Measurements from ENCODE around the gene MUC16. TPM values are rescaled to one million over a fixed set of nuclear protein-coding genes. Genes with fewer than 3 reads are reported as not detected.

MUC16 gene
- total and polyA plus RNA-seq, 2 donors (not counting 1 experiment from before 2014, with no cell fraction given) = 0.91 to 1.1 TPM

DNA sequence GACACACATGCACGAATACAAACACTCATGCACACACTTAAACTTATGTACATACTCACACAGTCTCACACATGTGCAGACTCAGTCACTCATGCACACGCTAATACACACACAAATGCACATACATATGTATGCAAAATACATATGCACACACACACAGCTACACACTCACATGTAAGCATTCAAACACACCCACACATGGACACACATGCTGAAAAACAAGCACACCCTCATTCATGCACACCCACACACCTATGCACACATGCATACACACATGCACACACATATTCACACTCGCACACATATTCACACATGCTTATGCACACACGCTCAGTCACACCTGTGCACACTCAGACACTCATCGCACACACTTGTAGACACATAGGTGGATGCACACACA is 9.3 kb downstream of the MUC16 start:
- TF ChIP-seq, protein P1, sequence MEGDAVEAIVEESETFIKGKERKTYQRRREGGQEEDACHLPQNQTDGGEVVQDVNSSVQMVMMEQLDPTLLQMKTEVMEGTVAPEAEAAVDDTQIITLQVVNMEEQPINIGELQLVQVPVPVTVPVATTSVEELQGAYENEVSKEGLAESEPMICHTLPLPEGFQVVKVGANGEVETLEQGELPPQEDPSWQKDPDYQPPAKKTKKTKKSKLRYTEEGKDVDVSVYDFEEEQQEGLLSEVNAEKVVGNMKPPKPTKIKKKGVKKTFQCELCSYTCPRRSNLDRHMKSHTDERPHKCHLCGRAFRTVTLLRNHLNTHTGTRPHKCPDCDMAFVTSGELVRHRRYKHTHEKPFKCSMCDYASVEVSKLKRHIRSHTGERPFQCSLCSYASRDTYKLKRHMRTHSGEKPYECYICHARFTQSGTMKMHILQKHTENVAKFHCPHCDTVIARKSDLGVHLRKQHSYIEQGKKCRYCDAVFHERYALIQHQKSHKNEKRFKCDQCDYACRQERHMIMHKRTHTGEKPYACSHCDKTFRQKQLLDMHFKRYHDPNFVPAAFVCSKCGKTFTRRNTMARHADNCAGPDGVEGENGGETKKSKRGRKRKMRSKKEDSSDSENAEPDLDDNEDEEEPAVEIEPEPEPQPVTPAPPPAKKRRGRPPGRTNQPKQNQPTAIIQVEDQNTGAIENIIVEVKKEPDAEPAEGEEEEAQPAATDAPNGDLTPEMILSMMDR (IDR thresholded peaks at IDR 0.05) = no peak
- no peak for TF ChIP-seq EZH2 (IDR thresholded peaks at IDR 0.05; ENCODE audit: borderline replicate concordance, insufficient read depth, low read depth, low read length, poor library complexity, severe bottlenecking)
- Histone ChIP-seq H3K79me2 (ENCODE audit: control insufficient read depth, insufficient read depth, low read length) (no peaks in the 10 kb centered on the region), H3K36me3 (replicated peaks in 1 of 2; ENCODE audit: control extremely low read depth in 1 of 2, control insufficient read depth in 1 of 2, extremely low read depth in 1 of 2, insufficient read depth in 2 of 2, low read length in 1 of 2) (no peaks in the 10 kb centered on the region), H3K4me1 (ENCODE audit: control insufficient read depth in 2 of 2, insufficient read depth in 2 of 2, low read length in 2 of 2) (no peaks in the 10 kb centered on the region), H3K27me3 (replicated peaks in 1 of 4; ENCODE audit: control extremely low read depth in 1 of 4, control insufficient read depth in 3 of 4, insufficient read depth in 4 of 4, low read length in 3 of 4) (no peaks in the 10 kb centered on the region), H2AFZ (ENCODE audit: insufficient read depth, low read depth, low read length, poor library complexity, severe bottlenecking) (no peak overlapping the region), H3K9me3 (ENCODE audit: control extremely low read depth in 1 of 3, control insufficient read depth in 2 of 3, insufficient read depth in 1 of 3, low read length in 2 of 3) (peaks cover 0 to 13% (median 0%) of the 10 kb centered on the region in 3 donors), H3K4me2 (replicated peaks; ENCODE audit: low read depth, low read length, poor library complexity, severe bottlenecking) (no peak overlapping the region), H3K27ac (ENCODE audit: low read length in 2 of 2) (no peak overlapping the region), H3K4me3 (ENCODE audit: control extremely low read depth in 1 of 5, extremely low read depth in 1 of 5, insufficient read depth in 1 of 5, low read depth in 2 of 5, low read length in 4 of 5) (no peak overlapping the region), H4K20me1 (ENCODE audit: control insufficient read depth, insufficient read depth, low read length, poor library complexity, severe bottlenecking) (no peaks in the 10 kb centered on the region), H3K9ac (ENCODE audit: low read length) (no peak overlapping the region)
- DNase-seq (no peak), ATAC-seq (ENCODE audit: low read depth) (no peak)
- 94% methylated on average over 5 of the region's 5 CpGs for WGBS (ENCODE audit: insufficient coverage)
- Mint-ChIP-seq H3K27ac (no peak overlapping the region), H3K27me3 (peaks cover 4% of the 10 kb centered on the region), H3K9me3 (ENCODE audit: insufficient read depth) (peaks cover 4% of the 10 kb centered on the region), H3K4me1 (no peaks in the 10 kb centered on the region), H3K4me3 (no peak overlapping the region)
- intact Hi-C loops (cut with micrococcal nuclease) = no loop called here
- POLR2A ChIA-PET = no interaction called here
- CTCF ChIA-PET = no interaction called here

DNA sequence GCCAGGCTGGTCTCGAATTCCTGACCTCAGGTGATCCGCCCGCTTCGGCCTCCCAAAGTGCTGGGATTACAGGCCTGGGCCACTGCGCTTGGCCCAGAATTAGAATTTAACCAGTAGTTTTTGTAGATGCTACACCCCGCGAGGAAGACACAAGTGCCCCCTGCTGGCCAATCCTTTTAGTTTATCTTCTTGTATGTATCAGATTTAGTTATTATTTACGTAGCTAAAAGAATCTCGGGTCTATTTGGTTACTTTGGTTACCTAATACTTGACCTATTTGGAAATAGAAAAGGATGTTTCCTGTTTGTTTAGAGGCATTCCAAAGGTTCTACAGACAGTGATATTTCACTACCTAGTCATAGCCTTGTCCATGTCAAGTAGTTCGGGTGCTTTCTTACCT is 22.0 kb downstream of the MUC16 start:
- H2AFZ ChIP-seq (ENCODE audit: insufficient read depth, low read depth, low read length, poor library complexity, severe bottlenecking) = no peak overlapping the region
- H3K9me3 Mint-ChIP-seq (ENCODE audit: insufficient read depth) = no peaks in the 10 kb centered on the region
- H3K27ac Mint-ChIP-seq = no peak overlapping the region
- 92% methylated on average over 6 of the region's 10 CpGs for WGBS (ENCODE audit: insufficient coverage)
- no peak for ATAC-seq (ENCODE audit: low read depth)
- H3K27me3 Mint-ChIP-seq = no peaks in the 10 kb centered on the region
- H4K20me1 ChIP-seq (ENCODE audit: control insufficient read depth, insufficient read depth, low read length, poor library complexity, severe bottlenecking) = no peaks in the 10 kb centered on the region
- H3K4me2 ChIP-seq (replicated peaks; ENCODE audit: low read depth, low read length, poor library complexity, severe bottlenecking) = no peak overlapping the region
- no peak for DNase-seq
- H3K36me3 ChIP-seq (replicated peaks in 1 of 2; ENCODE audit: control extremely low read depth in 1 of 2, control insufficient read depth in 1 of 2, extremely low read depth in 1 of 2, insufficient read depth in 2 of 2, low read length in 1 of 2) = no peaks in the 10 kb centered on the region
- H3K4me3 ChIP-seq (ENCODE audit: control extremely low read depth in 1 of 5, extremely low read depth in 1 of 5, insufficient read depth in 1 of 5, low read depth in 2 of 5, low read length in 4 of 5) = no peak overlapping the region
- ChIA-PET CTCF (no interaction called here), POLR2A (no interaction called here)
- H3K4me3 Mint-ChIP-seq = no peak overlapping the region
- H3K4me1 Mint-ChIP-seq = no peaks in the 10 kb centered on the region
- no peaks in the 10 kb centered on the region for H3K4me1 ChIP-seq (ENCODE audit: control insufficient read depth in 2 of 2, insufficient read depth in 2 of 2, low read length in 2 of 2)
- H3K9ac ChIP-seq (ENCODE audit: low read length) = no peak overlapping the region
- no peaks in the 10 kb centered on the region for H3K79me2 ChIP-seq (ENCODE audit: control insufficient read depth, insufficient read depth, low read length)
- TF ChIP-seq, protein P1 (IDR thresholded peaks at IDR 0.05) = no peak
- TF ChIP-seq EZH2 (IDR thresholded peaks at IDR 0.05; ENCODE audit: borderline replicate concordance, insufficient read depth, low read depth, low read length, poor library complexity, severe bottlenecking) = no peak
- H3K27me3 ChIP-seq (replicated peaks in 1 of 4; ENCODE audit: control extremely low read depth in 1 of 4, control insufficient read depth in 3 of 4, insufficient read depth in 4 of 4, low read length in 3 of 4) = no peaks in the 10 kb centered on the region
- intact Hi-C loops (cut with micrococcal nuclease) = no loop called here
- H3K27ac ChIP-seq (ENCODE audit: low read length in 2 of 2) = no peak overlapping the region
- peaks cover 0 to 13% (median 0%) of the 10 kb centered on the region in 3 donors for H3K9me3 ChIP-seq (ENCODE audit: control extremely low read depth in 1 of 3, control insufficient read depth in 2 of 3, insufficient read depth in 1 of 3, low read length in 2 of 3)

Measured in B cell (primary cell).